ENCODE measurements around the gene TAOK1. TPM values are rescaled to one million over a fixed set of nuclear protein-coding genes. Genes with fewer than 3 reads are reported as not detected.

TAOK1 gene
- total and polyA plus RNA-seq, 10 of the 15 experiments (the other 5 are each of a cell fraction or from before 2014, with no cell fraction given) = 2.0 to 27.1 (median 11.8) TPM

DNA sequence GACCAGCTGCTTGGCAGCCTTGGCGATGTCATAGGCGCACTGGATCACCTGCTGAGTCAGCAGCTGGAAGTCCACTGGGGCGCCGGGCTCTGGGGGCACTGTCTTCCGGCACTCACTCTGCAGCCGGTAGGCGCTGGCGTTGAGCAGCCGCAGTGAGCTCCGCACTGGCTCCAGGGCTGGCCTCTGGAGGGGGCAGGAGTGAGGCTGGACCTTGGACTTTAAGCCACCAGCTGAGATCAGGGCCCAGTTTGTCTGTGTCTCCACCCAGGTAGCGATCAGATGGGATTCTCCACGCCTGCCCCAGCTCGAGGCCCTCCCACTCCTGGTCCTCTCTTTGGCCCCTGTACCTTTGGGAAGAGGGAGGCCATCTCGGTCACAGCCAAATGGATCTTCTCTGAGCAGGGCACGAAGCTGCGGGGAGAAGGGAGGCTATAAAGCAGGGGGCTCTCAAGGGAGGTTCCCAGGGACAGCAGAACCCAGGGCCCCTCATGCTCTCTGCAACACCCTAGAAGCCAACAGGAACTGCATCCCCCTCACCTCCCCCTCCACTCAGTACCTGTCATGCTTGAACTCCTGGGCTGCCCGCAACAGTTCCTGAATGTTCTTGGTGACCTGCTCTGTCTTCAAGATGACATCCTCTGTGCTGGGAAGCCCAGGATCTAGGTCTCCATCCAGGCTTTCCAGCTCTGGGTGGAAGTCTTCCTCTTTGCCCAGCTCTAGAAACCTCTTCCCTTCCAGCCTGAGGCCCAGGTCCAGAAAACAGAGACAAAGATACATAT, 184.8 kb downstream of the TAOK1 start:
- intact Hi-C loops (cut with micrococcal nuclease; ENCODE audit: unreplicated experiment) = no loop called here
- Histone ChIP-seq H3K4me3 (no peak overlapping the region), H3K4me2 (ENCODE audit: control insufficient read depth, insufficient read depth) (no peak overlapping the region), H3K9ac (ENCODE audit: control insufficient read depth, insufficient read depth, low read length) (no peak overlapping the region), H3K36me3 (ENCODE audit: control insufficient read depth in 2 of 2, insufficient read depth in 2 of 2, low read length in 1 of 2) (peaks cover 2 to 19% of the 10 kb centered on the region in 2 experiments; a peak in 2 of 4 replicates), H3K9me3 (replicated peaks; ENCODE audit: control insufficient read depth, insufficient read depth, low read length) (no peaks in the 10 kb centered on the region), H3K27ac (ENCODE audit: control insufficient read depth, insufficient read depth) (no peak overlapping the region), H3K4me1 (ENCODE audit: control insufficient read depth, insufficient read depth, low read length) (0 out of 2 replicates have a peak, but pooled peaks cover 4% of the 10 kb centered on the region), H2AFZ (ENCODE audit: control insufficient read depth, low read depth, low read length) (no peak overlapping the region), H4K20me1 (ENCODE audit: control insufficient read depth, insufficient read depth) (no peaks in the 10 kb centered on the region), H3K27me3 (replicated peaks in 1 of 2; ENCODE audit: control insufficient read depth in 2 of 2, insufficient read depth in 2 of 2, low read length in 1 of 2) (no peaks in the 10 kb centered on the region), H3K79me2 (ENCODE audit: control insufficient read depth, insufficient read depth, low read length) (no peaks in the 10 kb centered on the region)
- FAIRE-seq = no peak
- BruUV-seq (replicated peaks) = TSS peak; percentile 59
- WGBS (ENCODE audit: insufficient coverage, insufficient replicate concordance, low lambda C conversion rate, missing lambda C conversion rate) = 88% methylated on average over 17 of the region's 17 CpGs
- TF ChIP-seq KAT2A (conservative IDR thresholded peaks at IDR 0.05; ENCODE audit: control insufficient read depth, low read depth, low read length) = no peak
- TF ChIP-seq, protein P1, sequence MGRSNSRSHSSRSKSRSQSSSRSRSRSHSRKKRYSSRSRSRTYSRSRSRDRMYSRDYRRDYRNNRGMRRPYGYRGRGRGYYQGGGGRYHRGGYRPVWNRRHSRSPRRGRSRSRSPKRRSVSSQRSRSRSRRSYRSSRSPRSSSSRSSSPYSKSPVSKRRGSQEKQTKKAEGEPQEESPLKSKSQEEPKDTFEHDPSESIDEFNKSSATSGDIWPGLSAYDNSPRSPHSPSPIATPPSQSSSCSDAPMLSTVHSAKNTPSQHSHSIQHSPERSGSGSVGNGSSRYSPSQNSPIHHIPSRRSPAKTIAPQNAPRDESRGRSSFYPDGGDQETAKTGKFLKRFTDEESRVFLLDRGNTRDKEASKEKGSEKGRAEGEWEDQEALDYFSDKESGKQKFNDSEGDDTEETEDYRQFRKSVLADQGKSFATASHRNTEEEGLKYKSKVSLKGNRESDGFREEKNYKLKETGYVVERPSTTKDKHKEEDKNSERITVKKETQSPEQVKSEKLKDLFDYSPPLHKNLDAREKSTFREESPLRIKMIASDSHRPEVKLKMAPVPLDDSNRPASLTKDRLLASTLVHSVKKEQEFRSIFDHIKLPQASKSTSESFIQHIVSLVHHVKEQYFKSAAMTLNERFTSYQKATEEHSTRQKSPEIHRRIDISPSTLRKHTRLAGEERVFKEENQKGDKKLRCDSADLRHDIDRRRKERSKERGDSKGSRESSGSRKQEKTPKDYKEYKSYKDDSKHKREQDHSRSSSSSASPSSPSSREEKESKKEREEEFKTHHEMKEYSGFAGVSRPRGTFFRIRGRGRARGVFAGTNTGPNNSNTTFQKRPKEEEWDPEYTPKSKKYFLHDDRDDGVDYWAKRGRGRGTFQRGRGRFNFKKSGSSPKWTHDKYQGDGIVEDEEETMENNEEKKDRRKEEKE (IDR thresholded peaks at IDR 0.05) = no peak
- no peak for TF ChIP-seq SP1 (IDR thresholded peaks at IDR 0.05; ENCODE audit: low read depth, low read length)
- TF ChIP-seq, protein P2, sequence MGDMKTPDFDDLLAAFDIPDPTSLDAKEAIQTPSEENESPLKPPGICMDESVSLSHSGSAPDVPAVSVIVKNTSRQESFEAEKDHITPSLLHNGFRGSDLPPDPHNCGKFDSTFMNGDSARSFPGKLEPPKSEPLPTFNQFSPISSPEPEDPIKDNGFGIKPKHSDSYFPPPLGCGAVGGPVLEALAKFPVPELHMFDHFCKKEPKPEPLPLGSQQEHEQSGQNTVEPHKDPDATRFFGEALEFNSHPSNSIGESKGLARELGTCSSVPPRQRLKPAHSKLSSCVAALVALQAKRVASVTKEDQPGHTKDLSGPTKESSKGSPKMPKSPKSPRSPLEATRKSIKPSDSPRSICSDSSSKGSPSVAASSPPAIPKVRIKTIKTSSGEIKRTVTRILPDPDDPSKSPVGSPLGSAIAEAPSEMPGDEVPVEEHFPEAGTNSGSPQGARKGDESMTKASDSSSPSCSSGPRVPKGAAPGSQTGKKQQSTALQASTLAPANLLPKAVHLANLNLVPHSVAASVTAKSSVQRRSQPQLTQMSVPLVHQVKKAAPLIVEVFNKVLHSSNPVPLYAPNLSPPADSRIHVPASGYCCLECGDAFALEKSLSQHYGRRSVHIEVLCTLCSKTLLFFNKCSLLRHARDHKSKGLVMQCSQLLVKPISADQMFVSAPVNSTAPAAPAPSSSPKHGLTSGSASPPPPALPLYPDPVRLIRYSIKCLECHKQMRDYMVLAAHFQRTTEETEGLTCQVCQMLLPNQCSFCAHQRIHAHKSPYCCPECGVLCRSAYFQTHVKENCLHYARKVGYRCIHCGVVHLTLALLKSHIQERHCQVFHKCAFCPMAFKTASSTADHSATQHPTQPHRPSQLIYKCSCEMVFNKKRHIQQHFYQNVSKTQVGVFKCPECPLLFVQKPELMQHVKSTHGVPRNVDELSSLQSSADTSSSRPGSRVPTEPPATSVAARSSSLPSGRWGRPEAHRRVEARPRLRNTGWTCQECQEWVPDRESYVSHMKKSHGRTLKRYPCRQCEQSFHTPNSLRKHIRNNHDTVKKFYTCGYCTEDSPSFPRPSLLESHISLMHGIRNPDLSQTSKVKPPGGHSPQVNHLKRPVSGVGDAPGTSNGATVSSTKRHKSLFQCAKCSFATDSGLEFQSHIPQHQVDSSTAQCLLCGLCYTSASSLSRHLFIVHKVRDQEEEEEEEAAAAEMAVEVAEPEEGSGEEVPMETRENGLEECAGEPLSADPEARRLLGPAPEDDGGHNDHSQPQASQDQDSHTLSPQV (IDR thresholded peaks at IDR 0.05) = no peak
- TF ChIP-seq, protein P3, sequence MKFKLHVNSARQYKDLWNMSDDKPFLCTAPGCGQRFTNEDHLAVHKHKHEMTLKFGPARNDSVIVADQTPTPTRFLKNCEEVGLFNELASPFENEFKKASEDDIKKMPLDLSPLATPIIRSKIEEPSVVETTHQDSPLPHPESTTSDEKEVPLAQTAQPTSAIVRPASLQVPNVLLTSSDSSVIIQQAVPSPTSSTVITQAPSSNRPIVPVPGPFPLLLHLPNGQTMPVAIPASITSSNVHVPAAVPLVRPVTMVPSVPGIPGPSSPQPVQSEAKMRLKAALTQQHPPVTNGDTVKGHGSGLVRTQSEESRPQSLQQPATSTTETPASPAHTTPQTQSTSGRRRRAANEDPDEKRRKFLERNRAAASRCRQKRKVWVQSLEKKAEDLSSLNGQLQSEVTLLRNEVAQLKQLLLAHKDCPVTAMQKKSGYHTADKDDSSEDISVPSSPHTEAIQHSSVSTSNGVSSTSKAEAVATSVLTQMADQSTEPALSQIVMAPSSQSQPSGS (IDR thresholded peaks at IDR 0.05; ENCODE audit: low read length) = no peak
- no peak for TF ChIP-seq GABPA (IDR thresholded peaks at IDR 0.05; ENCODE audit: low read depth)
- no peak for TF ChIP-seq RB1 (IDR thresholded peaks at IDR 0.05; ENCODE audit: borderline replicate concordance)
- TF ChIP-seq KLF5 (IDR thresholded peaks at IDR 0.05; ENCODE audit: partially characterized antibody) = no peak
- RAD21 ChIA-PET (ENCODE audit: unreplicated experiment) = interaction anchor here (1.0 kb wide), 1 partner anchor 205 kb away, joined by 3 read pairs; no protein-coding TSS in a partner anchor
- SMC1A ChIA-PET (ENCODE audit: uncharacterized antibody, unreplicated experiment) = no interaction called here
- in situ Hi-C loops (cut with MboI) = no loop called here
- CTCF ChIA-PET = interaction anchor here (0.8 to 1.1 kb wide), 4 partner anchors 17 to 43 kb away, joined by 3 read pairs; no protein-coding TSS in a partner anchor
- ATAC-seq = no peak
- POLR2A ChIA-PET = interaction anchor here (1.0 kb wide), 1 partner anchor 14 kb away, joined by 4 read pairs; no protein-coding TSS in a partner anchor
- no peak for DNase-seq (ENCODE audit: low read depth, low spot score)

Data from GM12878 (cell line).